ENCODE data around the gene DCHS1. TPM values are rescaled to one million over a fixed set of nuclear protein-coding genes. Genes with fewer than 3 reads are reported as not detected.
A peak's percentile ranks its signal among the peaks of the same experiment; 100 is the strongest.
"Not testable (repeated sequence)": the region's sequence is repeated elsewhere in the genome, so short reads cannot be mapped to it uniquely, and the experiment has no call there.

DCHS1 gene, protein sequence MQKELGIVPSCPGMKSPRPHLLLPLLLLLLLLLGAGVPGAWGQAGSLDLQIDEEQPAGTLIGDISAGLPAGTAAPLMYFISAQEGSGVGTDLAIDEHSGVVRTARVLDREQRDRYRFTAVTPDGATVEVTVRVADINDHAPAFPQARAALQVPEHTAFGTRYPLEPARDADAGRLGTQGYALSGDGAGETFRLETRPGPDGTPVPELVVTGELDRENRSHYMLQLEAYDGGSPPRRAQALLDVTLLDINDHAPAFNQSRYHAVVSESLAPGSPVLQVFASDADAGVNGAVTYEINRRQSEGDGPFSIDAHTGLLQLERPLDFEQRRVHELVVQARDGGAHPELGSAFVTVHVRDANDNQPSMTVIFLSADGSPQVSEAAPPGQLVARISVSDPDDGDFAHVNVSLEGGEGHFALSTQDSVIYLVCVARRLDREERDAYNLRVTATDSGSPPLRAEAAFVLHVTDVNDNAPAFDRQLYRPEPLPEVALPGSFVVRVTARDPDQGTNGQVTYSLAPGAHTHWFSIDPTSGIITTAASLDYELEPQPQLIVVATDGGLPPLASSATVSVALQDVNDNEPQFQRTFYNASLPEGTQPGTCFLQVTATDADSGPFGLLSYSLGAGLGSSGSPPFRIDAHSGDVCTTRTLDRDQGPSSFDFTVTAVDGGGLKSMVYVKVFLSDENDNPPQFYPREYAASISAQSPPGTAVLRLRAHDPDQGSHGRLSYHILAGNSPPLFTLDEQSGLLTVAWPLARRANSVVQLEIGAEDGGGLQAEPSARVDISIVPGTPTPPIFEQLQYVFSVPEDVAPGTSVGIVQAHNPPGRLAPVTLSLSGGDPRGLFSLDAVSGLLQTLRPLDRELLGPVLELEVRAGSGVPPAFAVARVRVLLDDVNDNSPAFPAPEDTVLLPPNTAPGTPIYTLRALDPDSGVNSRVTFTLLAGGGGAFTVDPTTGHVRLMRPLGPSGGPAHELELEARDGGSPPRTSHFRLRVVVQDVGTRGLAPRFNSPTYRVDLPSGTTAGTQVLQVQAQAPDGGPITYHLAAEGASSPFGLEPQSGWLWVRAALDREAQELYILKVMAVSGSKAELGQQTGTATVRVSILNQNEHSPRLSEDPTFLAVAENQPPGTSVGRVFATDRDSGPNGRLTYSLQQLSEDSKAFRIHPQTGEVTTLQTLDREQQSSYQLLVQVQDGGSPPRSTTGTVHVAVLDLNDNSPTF (N-terminal part only)
- 1 to 10 TPM; 1.8 to 9.2 (median 4.1) TPM for total RNA-seq
- long read RNA-seq = 0 reads

- H3K36me3 ChIP-seq = no peaks in the 10 kb centered on the region
- peak within 1 kb of the TSS in 2 of 3 donors; percentile 16 to 31 for H3K4me3 ChIP-seq
- WGBS (ENCODE audit: insufficient coverage, low coverage, low lambda C conversion rate, missing lambda C conversion rate) = 22% methylated on average over 22 of the region's 56 CpGs
- H3K9me3 ChIP-seq = no peaks in the 10 kb centered on the region
- DNase-seq (peak in 2 of 3 donors; percentile 52 to 56), ATAC-seq (peak; percentile 44 to 55 (median 50))
- no peak for TF ChIP-seq POLR2A (IDR thresholded peaks at IDR 0.05)
- TF ChIP-seq CTCF (IDR thresholded peaks at IDR 0.05) = no peak
- no peaks in the 10 kb centered on the region for H3K4me1 ChIP-seq
- H3K27me3 ChIP-seq = no peaks in the 10 kb centered on the region
- intact Hi-C loops (cut with DNase I) = no loop called here
- H3K27ac ChIP-seq = peak within 1 kb of the TSS in 1 of 3 donors; percentile 43
Measured at GRCh38 chr11:6655790-6656583, at the start of gene DCHS1. DCHS1 (minus strand) TSS chr11:6655809; CDS start chr11:6641613, 14,196 bp downstream.

- WGBS (ENCODE audit: insufficient coverage, low coverage, low lambda C conversion rate, missing lambda C conversion rate) = 77% methylated on average over 2 of the region's 2 CpGs
- Histone ChIP-seq H3K27me3 (no peaks in the 10 kb centered on the region), H3K9me3 (no peaks in the 10 kb centered on the region), H3K4me3 (no peak overlapping the region), H3K4me1 (no peaks in the 10 kb centered on the region), H3K27ac (no peak overlapping the region), H3K36me3 (no peaks in the 10 kb centered on the region)
- ATAC-seq = peak; percentile 98
- intact Hi-C loops (cut with DNase I) = no loop called here
- peak; percentile 41 to 70 (median 57) for DNase-seq
- TF ChIP-seq POLR2A (IDR thresholded peaks at IDR 0.05) = no peak
- TF ChIP-seq CTCF (IDR thresholded peaks at IDR 0.05) = peak; percentile 59 to 79 (median 72)
Measured at GRCh38 chr11:6703247-6704063, 47.8 kb upstream of the DCHS1 start.

DNA sequence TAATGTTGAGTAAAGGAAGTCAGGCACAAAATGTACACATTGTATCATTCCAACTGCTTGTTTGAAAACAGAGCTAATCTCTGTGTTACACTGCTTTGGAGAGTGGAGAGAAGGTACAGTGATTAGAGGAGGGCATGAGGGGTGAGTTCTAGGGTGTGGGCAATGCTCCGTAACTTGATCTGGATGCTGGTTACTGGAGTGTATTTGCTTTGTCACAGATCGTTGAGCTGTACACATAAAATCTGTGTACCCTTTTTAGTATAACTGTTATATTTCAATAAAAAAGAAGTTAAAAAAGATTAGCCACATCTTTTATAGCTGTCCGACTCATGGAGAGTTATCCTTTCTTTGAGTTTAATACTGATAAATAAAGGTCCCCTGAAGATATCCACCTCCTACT, 46.3 kb upstream of the DCHS1 start:
- H3K36me3 ChIP-seq; DNase-seq; H3K4me3 ChIP-seq; intact Hi-C loops (cut with DNase I); H3K27ac ChIP-seq; H3K9me3 ChIP-seq; ATAC-seq; H3K4me1 ChIP-seq; H3K27me3 ChIP-seq: not testable (repeated sequence)
- WGBS (ENCODE audit: insufficient coverage, low coverage, low lambda C conversion rate, missing lambda C conversion rate) = 52% methylated on average over 3 of the region's 3 CpGs

GRCh38 chr11:6695377-6695776, 39.8 kb upstream of the DCHS1 start:
- no peak for DNase-seq
- intact Hi-C loops (cut with DNase I) = no loop called here
- H3K27ac ChIP-seq = peak overlapping the region; percentile 16 to 48 (median 47)
- H3K4me1 ChIP-seq = no peaks in the 10 kb centered on the region
- H3K4me3 ChIP-seq = no peak overlapping the region
- TF ChIP-seq POLR2A (IDR thresholded peaks at IDR 0.05) = no peak
- no peak for TF ChIP-seq CTCF (IDR thresholded peaks at IDR 0.05)
- 31% methylated on average over 1 of the region's 1 CpG for WGBS (ENCODE audit: insufficient coverage, low coverage, low lambda C conversion rate, missing lambda C conversion rate)
- ATAC-seq = peak; percentile 73 to 94 (median 84)
- no peaks in the 10 kb centered on the region for H3K36me3 ChIP-seq
- no peaks in the 10 kb centered on the region for H3K9me3 ChIP-seq
- H3K27me3 ChIP-seq = no peaks in the 10 kb centered on the region
